Occipital lobe (tissue), 2 donors: ENCODE data around the gene FCGR3A. TPM values are rescaled to one million over a fixed set of nuclear protein-coding genes. Genes with fewer than 3 reads are reported as not detected.
"Not testable (repeated sequence)": the region's sequence is repeated elsewhere in the genome, so short reads cannot be mapped to it uniquely, and the experiment has no call there.

Source experiments
- DNase-seq: peaks from one replicate; lab custom pipeline; 2025; lab: John Stamatoyannopoulos, UW
- total RNA-seq: library from RNA; depleted of rRNA; stranded (reverse); fragments of >200 nt; gene quantifications from one replicate; pipeline ENCODE4 v1.2.3, GENCODE V29; 2014

The FCGR3A gene
- total RNA-seq, 1 donor from 2014 or later, result 4.7 TPM

- peak; percentile 95 for DNase-seq
Measured at GRCh38 chr1:161530671-161531641, 18.7 kb downstream of the FCGR3A start.

- peak; percentile 41 for DNase-seq
Measured at GRCh38 chr1:161530158-161530557, 19.5 kb downstream of the FCGR3A start.

- not testable (repeated sequence) for DNase-seq
Measured at GRCh38 chr1:161529463-161530104, 20.0 kb downstream of the FCGR3A start.

DNA sequence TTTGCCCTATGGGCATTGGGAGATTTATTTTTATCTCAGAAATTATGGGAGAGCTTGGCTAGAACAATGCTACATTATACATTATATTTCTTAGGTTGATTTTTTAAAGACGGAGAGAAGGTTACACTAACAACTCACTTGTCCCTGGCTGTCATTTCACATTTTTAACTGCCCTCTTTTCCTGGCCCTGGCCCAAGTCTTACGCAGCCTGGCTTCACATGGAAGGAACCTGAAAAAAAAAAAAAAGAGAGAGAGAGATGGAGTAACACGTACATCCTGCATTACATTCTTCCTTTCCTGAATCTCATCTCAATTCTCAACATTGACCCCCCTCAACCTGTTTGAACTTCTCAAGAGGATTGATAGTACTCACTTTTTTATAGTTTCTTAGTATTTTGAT, 21.1 kb downstream of the FCGR3A start:
- not testable (repeated sequence) for DNase-seq

DNA sequence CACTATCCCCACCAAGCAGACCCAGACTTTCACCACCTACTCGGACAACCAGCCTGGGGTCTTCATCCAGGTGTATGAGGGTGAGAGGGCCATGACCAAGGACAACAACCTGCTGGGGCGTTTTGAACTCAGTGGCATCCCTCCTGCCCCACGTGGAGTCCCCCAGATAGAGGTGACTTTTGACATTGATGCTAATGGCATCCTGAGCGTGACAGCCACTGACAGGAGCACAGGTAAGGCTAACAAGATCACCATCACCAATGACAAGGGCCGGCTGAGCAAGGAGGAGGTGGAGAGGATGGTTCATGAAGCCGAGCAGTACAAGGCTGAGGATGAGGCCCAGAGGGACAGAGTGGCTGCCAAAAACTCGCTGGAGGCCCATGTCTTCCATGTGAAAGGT, 23.7 kb downstream of the FCGR3A start:
- not testable (repeated sequence) for DNase-seq

DNA sequence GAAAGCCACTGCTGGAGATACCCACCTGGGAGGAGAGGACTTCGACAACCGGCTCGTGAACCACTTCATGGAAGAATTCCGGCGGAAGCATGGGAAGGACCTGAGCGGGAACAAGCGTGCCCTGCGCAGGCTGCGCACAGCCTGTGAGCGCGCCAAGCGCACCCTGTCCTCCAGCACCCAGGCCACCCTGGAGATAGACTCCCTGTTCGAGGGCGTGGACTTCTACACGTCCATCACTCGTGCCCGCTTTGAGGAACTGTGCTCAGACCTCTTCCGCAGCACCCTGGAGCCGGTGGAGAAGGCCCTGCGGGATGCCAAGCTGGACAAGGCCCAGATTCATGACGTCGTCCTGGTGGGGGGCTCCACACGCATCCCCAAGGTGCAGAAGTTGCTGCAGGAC, 24.3 kb downstream of the FCGR3A start:
- not testable (repeated sequence) for DNase-seq

GRCh38 chr1:161524742-161525291, 24.8 kb downstream of the FCGR3A start:
- not testable (repeated sequence) for DNase-seq

DNA sequence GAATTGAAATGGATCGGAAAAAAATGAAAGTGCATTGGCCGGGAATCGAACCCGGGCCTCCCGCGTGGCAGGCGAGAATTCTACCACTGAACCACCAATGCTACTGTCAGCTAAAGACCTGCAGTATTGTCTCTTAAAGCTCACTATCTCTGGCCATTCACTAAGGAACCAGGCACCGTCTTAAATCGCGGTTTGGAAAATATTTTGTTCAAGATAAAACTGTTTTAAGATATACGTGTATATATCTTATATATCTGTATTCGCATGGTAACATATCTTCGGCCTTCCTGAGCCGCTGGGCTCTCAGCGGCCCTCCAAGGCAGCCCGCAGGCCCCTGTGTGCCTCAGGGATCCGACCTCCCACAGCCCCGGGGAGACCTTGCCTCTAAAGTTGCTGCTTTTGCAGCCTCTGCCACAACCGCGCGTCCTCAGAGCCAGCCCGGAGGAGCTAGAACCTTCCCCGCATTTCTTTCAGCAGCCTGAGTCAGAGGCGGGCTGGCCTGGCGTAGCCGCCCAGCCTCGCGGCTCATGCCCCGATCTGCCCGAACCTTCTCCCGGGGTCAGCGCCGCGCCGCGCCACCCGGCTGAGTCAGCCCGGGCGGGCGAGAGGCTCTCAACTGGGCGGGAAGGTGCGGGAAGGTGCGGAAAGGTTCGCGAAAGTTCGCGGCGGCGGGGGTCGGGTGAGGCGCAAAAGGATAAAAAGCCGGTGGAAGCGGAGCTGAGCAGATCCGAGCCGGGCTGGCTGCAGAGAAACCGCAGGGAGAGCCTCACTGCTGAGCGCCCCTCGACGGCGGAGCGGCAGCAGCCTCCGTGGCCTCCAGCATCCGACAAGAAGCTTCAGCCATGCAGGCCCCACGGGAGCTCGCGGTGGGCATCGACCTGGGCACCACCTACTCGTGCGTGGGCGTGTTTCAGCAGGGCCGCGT, 25.5 kb downstream of the FCGR3A start, which contains the start of gene HSPA6:
Gene HSPA6 (plus strand): TSS at position 724 of the 925 bp plus-strand sequence. CDS start 119 bp downstream, at position 843.
- peak; percentile 65 for DNase-seq

- DNase-seq, result not testable (repeated sequence)
Measured at GRCh38 chr1:161523041-161523816, 26.4 kb downstream of the FCGR3A start.

DNA sequence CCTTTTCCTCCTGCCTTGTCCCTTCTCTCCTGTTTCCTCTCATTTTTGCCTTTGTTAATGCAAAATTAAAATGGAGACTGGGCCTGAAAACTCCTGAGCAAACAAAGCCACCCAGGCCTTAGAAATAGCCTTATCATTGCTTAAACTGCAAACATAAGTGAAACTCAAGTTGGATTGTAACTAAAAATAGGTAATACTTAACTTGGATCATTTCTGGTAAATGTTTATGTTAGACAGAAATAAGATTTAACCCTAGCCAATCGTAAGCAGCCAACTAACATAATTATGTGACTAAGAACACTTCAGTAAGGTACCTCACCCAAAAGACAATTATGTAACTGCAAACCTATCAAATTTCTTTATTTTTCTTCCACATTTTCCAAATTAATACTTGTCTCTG, 35.7 kb downstream of the FCGR3A start:
- not testable (repeated sequence) for DNase-seq

- not testable (repeated sequence) for DNase-seq
Measured at GRCh38 chr1:161513448-161513780, 36.2 kb downstream of the FCGR3A start.

GRCh38 chr1:161512636-161513447, 36.8 kb downstream of the FCGR3A start:
- not testable (repeated sequence) for DNase-seq

DNA sequence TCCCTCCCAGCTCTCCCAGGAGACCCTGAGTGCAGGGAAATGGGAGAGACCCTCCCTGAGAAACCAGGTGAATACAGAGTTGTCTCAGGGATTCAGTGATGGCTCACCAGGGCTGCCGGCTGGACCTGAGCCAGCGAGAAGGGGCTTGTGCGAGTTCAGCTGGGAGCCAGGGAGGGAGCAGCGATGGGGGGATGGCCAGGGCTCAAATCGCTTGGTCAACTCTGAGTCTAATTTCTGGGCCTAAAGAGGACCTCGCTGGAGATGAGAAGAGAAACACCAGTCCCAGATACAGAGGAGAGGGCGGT, 37.9 kb downstream of the FCGR3A start:
- no peak for DNase-seq

GRCh38 chr1:161511018-161511755, 38.4 kb downstream of the FCGR3A start:
- no peak for DNase-seq

DNA sequence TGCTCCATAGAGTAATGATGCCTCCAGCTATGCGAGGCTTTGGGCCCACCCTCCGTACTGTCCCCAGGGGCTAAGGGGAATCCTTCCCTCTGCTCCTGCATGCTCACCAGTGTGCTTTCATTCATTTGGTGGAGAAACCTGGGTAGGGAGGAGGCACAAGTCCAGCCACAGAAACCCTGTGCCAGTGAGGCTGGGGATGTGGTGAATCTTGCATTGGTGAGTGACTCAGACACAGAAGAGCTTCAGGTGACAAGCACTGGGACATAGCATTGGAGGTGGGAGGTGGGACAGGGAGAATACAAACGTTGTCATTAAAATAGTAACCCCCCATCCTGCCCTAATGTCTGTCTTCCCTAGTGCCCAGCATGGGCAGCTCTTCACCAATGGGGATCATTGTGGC, 39.1 kb downstream of the FCGR3A start:
- no peak for DNase-seq

DNA sequence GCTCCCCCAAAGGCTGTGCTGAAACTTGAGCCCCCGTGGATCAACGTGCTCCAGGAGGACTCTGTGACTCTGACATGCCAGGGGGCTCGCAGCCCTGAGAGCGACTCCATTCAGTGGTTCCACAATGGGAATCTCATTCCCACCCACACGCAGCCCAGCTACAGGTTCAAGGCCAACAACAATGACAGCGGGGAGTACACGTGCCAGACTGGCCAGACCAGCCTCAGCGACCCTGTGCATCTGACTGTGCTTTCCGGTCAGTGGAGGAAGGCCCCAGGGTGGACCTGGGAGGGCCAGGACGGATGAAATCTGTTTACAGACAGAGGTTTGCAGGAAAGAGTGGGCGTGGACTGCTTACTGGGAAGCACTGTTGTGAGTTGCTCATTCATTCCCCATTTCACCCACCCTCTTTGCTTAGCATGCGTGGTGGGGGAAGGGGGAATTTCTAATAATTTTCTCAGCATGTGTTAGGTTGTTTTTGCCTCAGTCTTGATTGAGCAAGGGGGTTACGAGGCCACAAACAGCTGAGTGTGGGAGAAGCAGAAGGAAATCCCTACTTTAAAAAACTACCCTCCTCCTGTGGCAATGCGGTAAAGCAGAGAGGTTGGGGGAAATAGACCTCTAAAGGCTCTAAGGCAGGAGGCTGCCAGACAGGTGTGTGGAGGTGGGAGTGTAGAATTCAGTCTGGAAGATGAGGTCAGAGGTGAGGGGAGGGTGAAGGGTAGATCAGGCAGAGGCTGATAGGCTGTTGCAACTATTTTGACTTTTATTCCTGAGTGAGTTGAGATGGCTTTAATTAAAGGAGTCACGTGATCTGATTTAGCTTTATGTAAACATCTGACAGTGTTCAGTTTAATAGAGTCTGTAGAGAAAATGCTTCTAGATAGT, 43.0 kb downstream of the FCGR3A start:
- no peak for DNase-seq

GRCh38 chr1:161505686-161506085, 43.9 kb downstream of the FCGR3A start:
- DNase-seq, result no peak

- no peak for DNase-seq
Measured at GRCh38 chr1:161503394-161503748, 46.2 kb downstream of the FCGR3A start.
